ENCODE data around the gene LYPD1. TPM values are rescaled to one million over a fixed set of nuclear protein-coding genes. Genes with fewer than 3 reads are reported as not detected.

Gene LYPD1
- polyA plus RNA-seq, 4 donors, result 66.4 to 99.7 (median 88.6) TPM

- DNase-seq (ENCODE audit: low read depth in 4 of 4, low spot score in 3 of 4), result no peak
Measured at GRCh38 chr2:132599556-132599955, 70.4 kb downstream of the LYPD1 start.

GRCh38 chr2:132598536-132598935 lies 71.5 kb downstream of the LYPD1 start:
- no peak for DNase-seq (ENCODE audit: low read depth in 4 of 4, low spot score in 3 of 4)

- no peak for DNase-seq (ENCODE audit: low read depth in 4 of 4, low spot score in 3 of 4)
Measured at GRCh38 chr2:132597831-132598230, 72.2 kb downstream of the LYPD1 start.

GRCh38 chr2:132597166-132597565 lies 72.8 kb downstream of the LYPD1 start:
- no peak for DNase-seq (ENCODE audit: low read depth in 4 of 4, low spot score in 3 of 4)

GRCh38 chr2:132595693-132596092 lies 74.3 kb downstream of the LYPD1 start:
- no peak for DNase-seq (ENCODE audit: low read depth in 4 of 4, low spot score in 3 of 4)

- no peak for DNase-seq (ENCODE audit: low read depth in 4 of 4, low spot score in 3 of 4)
Measured at GRCh38 chr2:132595186-132595585, 74.8 kb downstream of the LYPD1 start.

All from right renal pelvis (tissue), 4 donors.